ENCODE results near the gene BPIFA3. TPM values are rescaled to one million over a fixed set of nuclear protein-coding genes. Genes with fewer than 3 reads are reported as not detected.

BPIFA3 gene
- total and polyA plus RNA-seq, 11 donors: not detected

DNA sequence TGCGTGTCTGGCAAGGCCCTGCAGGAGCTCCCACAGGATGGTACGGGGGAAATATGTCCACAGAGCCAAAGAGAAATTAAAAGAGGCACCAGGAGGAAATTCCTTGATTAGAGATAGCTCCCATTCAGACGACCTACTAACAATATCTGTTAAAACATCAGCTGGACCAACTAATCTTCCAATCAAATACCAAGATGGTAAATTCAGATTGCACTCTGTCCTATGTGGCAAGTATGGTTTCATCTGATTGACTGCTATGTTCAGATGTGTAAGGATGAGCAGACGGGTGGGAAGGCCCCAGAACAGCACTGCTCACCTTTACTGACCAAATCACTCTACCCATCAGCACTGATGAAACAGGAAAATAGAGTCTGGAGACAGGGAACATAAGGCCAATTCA is 29.7 kb upstream of the BPIFA3 start:
- ATAC-seq (no peak), DNase-seq (no peak)
- Histone ChIP-seq H3K27me3 (peaks cover 0 to 19% (median 0%) of the 10 kb centered on the region in 9 donors), H3K4me1 (no peaks in the 10 kb centered on the region), H3K4me3 (no peak overlapping the region), H3K27ac (no peak overlapping the region), H3K9me3 (peaks cover 0 to 5% (median 0%) of the 10 kb centered on the region in 12 donors), H3K36me3 (no peaks in the 10 kb centered on the region)
- TF ChIP-seq, protein P1, sequence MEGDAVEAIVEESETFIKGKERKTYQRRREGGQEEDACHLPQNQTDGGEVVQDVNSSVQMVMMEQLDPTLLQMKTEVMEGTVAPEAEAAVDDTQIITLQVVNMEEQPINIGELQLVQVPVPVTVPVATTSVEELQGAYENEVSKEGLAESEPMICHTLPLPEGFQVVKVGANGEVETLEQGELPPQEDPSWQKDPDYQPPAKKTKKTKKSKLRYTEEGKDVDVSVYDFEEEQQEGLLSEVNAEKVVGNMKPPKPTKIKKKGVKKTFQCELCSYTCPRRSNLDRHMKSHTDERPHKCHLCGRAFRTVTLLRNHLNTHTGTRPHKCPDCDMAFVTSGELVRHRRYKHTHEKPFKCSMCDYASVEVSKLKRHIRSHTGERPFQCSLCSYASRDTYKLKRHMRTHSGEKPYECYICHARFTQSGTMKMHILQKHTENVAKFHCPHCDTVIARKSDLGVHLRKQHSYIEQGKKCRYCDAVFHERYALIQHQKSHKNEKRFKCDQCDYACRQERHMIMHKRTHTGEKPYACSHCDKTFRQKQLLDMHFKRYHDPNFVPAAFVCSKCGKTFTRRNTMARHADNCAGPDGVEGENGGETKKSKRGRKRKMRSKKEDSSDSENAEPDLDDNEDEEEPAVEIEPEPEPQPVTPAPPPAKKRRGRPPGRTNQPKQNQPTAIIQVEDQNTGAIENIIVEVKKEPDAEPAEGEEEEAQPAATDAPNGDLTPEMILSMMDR (IDR thresholded peaks at IDR 0.05): no peak
- TF ChIP-seq POLR2A (IDR thresholded peaks at IDR 0.05): no peak
- intact Hi-C loops (cut with DNase I): no loop called here
- 74 to 80% (median 76%) methylated on average over 4 of the region's 4 CpGs for whole genome bisulfite sequencing, 4 donors

DNA sequence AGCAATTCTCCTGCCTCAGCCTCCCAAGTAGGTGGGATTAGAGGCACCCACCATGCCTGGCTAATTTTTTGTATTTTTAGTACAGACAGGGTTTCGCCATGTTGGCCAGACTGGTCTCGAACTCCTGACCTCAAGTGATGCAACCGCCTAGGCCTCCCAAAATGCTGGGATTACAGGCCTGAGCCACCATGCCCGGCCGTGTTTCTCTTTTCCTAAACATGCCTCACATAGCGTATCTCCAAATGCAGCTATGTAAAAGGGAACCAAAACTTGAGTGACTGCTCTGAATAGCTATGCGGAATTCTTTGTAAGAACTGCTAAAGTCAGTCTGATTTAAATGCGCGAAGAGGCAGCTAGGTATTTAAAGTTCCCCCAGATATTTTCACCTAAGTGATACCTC is 28.7 kb upstream of the BPIFA3 start:
- Histone ChIP-seq H3K4me1 (no peaks in the 10 kb centered on the region), H3K27me3 (peaks cover 0 to 25% (median 2%) of the 10 kb centered on the region in 9 donors), H3K36me3 (no peaks in the 10 kb centered on the region), H3K9me3 (peaks cover 0 to 3% (median 0%) of the 10 kb centered on the region in 12 donors), H3K4me3 (no peak overlapping the region), H3K27ac (no peak overlapping the region)
- WGBS, 4 donors: 82 to 88% (median 87%) methylated on average over 9 of the region's 9 CpGs
- no peak for ATAC-seq
- DNase-seq: no peak
- TF ChIP-seq POLR2A (IDR thresholded peaks at IDR 0.05): no peak
- TF ChIP-seq, protein P1 (IDR thresholded peaks at IDR 0.05): no peak
- intact Hi-C loops (cut with DNase I): no loop called here

DNA sequence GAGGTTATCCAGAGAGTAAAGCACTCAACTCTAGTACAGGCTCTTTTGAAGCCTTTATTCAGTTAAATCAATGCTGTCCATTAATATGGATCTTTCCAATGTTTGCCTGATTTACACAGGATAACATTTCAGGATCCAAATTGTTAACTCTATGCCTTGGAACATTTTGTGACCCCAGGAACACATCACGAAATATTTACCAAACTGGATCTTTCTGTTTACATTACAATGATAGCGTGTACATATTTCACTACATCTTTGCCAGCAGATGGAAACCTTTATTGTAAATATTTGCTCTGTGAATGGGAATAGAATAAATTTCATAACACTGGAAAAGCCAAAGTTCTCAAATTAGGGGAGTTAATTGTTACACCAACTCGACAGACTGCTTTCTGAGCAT is 25.7 kb upstream of the BPIFA3 start:
- Histone ChIP-seq H3K27me3 (peaks cover 0 to 25% (median 4%) of the 10 kb centered on the region in 9 donors), H3K9me3 (no peaks in the 10 kb centered on the region), H3K4me3 (no peak overlapping the region), H3K27ac (no peak overlapping the region), H3K4me1 (no peaks in the 10 kb centered on the region), H3K36me3 (no peaks in the 10 kb centered on the region)
- TF ChIP-seq, protein P1 (IDR thresholded peaks at IDR 0.05): no peak
- TF ChIP-seq POLR2A (IDR thresholded peaks at IDR 0.05): no peak
- ATAC-seq (no peak), DNase-seq (no peak)
- WGBS, 4 donors: 53 to 64% (median 60%) methylated on average over 3 of the region's 3 CpGs
- intact Hi-C loops (cut with DNase I): no loop called here

DNA sequence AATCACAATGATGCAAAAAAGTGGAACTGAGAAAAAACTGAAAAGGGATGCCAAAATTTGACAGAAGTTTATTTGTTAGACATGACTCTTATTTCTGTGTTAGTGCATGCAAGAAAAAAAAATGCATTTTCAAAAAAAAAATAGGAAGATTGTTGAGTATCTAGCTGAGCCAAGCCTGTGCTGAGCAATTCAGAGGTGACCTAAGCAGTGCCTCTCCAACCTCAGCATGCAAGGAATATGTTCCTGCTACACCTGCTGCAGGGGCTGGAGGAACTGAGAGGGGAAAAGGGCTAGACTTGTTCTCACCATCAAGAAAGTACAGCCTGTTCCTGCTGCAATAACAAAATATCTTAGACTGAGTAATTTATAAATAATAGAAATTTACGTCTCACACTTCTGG is 25.2 kb upstream of the BPIFA3 start:
- ATAC-seq: no peak

More for the DNA sequence above, 25.2 kb upstream of the BPIFA3 start:
- intact Hi-C loops (cut with DNase I): no loop called here
- H3K9me3 ChIP-seq: no peaks in the 10 kb centered on the region
- WGBS, 4 donors: 92 to 100% (median 94%) methylated on average over 1 of the region's 1 CpG
- no peaks in the 10 kb centered on the region for H3K36me3 ChIP-seq
- DNase-seq: no peak
- no peak overlapping the region for H3K27ac ChIP-seq
- peaks cover 0 to 28% (median 4%) of the 10 kb centered on the region in 9 donors for H3K27me3 ChIP-seq
- H3K4me3 ChIP-seq: no peak overlapping the region
- TF ChIP-seq, protein P1 (IDR thresholded peaks at IDR 0.05): no peak
- no peak for TF ChIP-seq POLR2A (IDR thresholded peaks at IDR 0.05)
- H3K4me1 ChIP-seq: no peaks in the 10 kb centered on the region
